HepG2 (cell line): ENCODE measurements around the gene POU5F1. TPM values are rescaled to one million over a fixed set of nuclear protein-coding genes. Genes with fewer than 3 reads are reported as not detected.
A peak's percentile ranks its signal among the peaks of the same experiment; 100 is the strongest.

Experiments
- EED ChIP-seq: sonication (generic); formaldehyde crosslinking; IDR thresholded peaks from 2 replicates; pipeline ENCODE4 v1.5.0; 2020; ENCODE audit warnings: mild to moderate bottlenecking, missing genetic modification reagents
- HDAC1 ChIP-seq: sonication (generic); formaldehyde crosslinking; IDR thresholded peaks from 2 replicates; pipeline ENCODE4 v1.5.1; 2020; ENCODE audit warnings: mild to moderate bottlenecking, missing genetic modification reagents
- MBNL3 ChIP-seq: fragments of 250-450 bp; sonication (Bioruptor Pico); conservative IDR thresholded peaks from 2 replicates; pipeline ENCODE4 v1.8.0; 2022; ENCODE audit warnings: mild to moderate bottlenecking, inconsistent platforms
- PHF20 ChIP-seq: sonication (generic); formaldehyde crosslinking; IDR thresholded peaks from 2 replicates; pipeline ENCODE4 v1.5.0; 2020; ENCODE audit warnings: mild to moderate bottlenecking, missing genetic modification reagents
- POLR2A ChIP-seq, 2 experiments: IDR thresholded peaks; 2 replicates each; pipeline ENCODE4 v1.6.1; 2011; ENCODE audit warnings: low read depth in 2 of 2, low read length in 2 of 2, mild to moderate bottlenecking in 1 of 2, moderate library complexity in 1 of 2; ENCODE audit not compliant: insufficient read depth in 1 of 2
- SMAD1 ChIP-seq: sonication (generic); formaldehyde crosslinking; IDR thresholded peaks from 2 replicates; pipeline ENCODE4 v1.4.0; 2020; ENCODE audit warnings: missing genetic modification reagents, low read depth, mild to moderate bottlenecking, borderline replicate concordance
- ZBTB38 ChIP-seq: sonication (generic); formaldehyde crosslinking; IDR thresholded peaks from 2 replicates; pipeline ENCODE4 v1.5.1; 2020; ENCODE audit warnings: mild to moderate bottlenecking, missing genetic modification reagents
- ZNF253 ChIP-seq: sonication (generic); formaldehyde crosslinking; IDR thresholded peaks from 2 replicates; pipeline ENCODE4 v1.8.0; 2022; ENCODE audit warnings: mild to moderate bottlenecking, missing genetic modification reagents, borderline replicate concordance
- ZNF598 ChIP-seq: sonication (generic); formaldehyde crosslinking; IDR thresholded peaks from 2 replicates; pipeline ENCODE4 v1.5.1; 2020; ENCODE audit warnings: mild to moderate bottlenecking, missing genetic modification reagents, borderline replicate concordance
- ZNF891 ChIP-seq: sonication (generic); formaldehyde crosslinking; IDR thresholded peaks from 2 replicates; pipeline ENCODE4 v1.5.0; 2020; ENCODE audit warnings: mild to moderate bottlenecking, missing genetic modification reagents
- polyA plus RNA-seq, 8 experiments: library from polyadenylated mRNA; depleted of rRNA in 3 of 8; stranded (reverse) in 7 of 8; unstranded in 1 of 8; fragments of >200 nt; fragmentation: Illumina TruSeq in 4 of 8; extraction: Trizol in 4 of 8; gene quantifications; 2 replicates each; pipeline versions ENCODE4 v1.2.1 to v1.2.3, GENCODE V29; 2011 to 2016; ENCODE audit warnings: low read depth in 4 of 8, missing spikeins in 1 of 8, mixed read lengths in 1 of 8; ENCODE audit not compliant: insufficient read depth in 1 of 8
- total RNA-seq, 5 experiments: library from RNA; depleted of rRNA; stranded (reverse); fragments of >200 nt; fragmentation: Illumina TruSeq; extraction: Trizol; gene quantifications; 2 replicates each; pipeline ENCODE4 v1.2.3, GENCODE V29; 2016; ENCODE audit warnings: low read depth in 1 of 5
- TF ChIP-seq, protein P1 (sequence below): sonication (generic); formaldehyde crosslinking; IDR thresholded peaks from 2 replicates; pipeline ENCODE4 v1.4.0; 2020; ENCODE audit warnings: mild to moderate bottlenecking, missing genetic modification reagents
- TF ChIP-seq, protein P2 (sequence below): sonication (generic); formaldehyde crosslinking; IDR thresholded peaks from one replicate; pipeline ENCODE4 v1.5.1; 2020; ENCODE audit warnings: mild to moderate bottlenecking, missing genetic modification reagents; ENCODE audit errors: not compliant biosample characterization
- TF ChIP-seq, protein P3 (sequence below): sonication (generic); formaldehyde crosslinking; IDR thresholded peaks from 2 replicates; pipeline ENCODE4 v1.5.1; 2020; ENCODE audit warnings: mild to moderate bottlenecking, moderate library complexity, missing genetic modification reagents
- TF ChIP-seq, protein P4 (sequence below): IDR thresholded peaks from 2 replicates; pipeline ENCODE4 v1.6.1; 2016; ENCODE audit warnings: missing compliant biosample characterization, missing genetic modification reagents, borderline replicate concordance

The POU5F1 gene
- total and polyA plus RNA-seq, 2 of the 13 experiments (the other 11 are each of a cell fraction or from before 2014, with no cell fraction given), result 2.5 to 7.2 TPM

DNA sequence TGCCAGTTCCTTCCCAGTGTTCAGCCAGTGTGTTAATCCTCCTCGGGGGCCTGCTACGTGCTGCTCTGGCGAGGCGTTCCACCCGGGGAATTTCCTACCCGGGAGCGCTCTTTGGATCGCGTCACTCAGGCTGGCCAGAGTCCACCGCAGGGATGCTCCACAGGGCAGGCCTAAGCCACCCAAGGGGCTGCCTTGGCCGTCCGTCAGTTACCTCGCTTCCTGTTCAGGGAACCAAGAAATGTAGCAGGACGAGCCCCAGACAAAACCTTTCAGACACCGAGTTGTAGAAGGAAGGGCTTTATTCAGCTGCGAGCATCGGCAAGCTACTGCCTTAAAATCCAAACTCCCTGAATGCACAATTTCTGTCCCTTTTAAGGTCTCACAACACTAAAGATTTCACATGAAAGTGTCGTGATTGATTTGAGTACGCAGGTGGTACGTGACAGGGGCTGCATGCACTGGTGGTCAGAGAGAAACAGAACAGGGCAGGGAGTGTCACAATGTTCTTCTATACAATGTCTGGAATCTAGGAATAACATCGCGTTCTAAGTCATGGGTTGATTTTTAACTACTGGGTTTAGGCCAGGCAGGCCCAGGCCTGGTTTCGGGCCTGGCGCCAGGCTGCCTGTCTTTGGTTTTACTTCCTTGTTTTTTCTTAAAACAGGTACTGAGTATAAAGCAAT lies 15.7 kb upstream of the POU5F1 start (continued):
- TF ChIP-seq, protein P1, sequence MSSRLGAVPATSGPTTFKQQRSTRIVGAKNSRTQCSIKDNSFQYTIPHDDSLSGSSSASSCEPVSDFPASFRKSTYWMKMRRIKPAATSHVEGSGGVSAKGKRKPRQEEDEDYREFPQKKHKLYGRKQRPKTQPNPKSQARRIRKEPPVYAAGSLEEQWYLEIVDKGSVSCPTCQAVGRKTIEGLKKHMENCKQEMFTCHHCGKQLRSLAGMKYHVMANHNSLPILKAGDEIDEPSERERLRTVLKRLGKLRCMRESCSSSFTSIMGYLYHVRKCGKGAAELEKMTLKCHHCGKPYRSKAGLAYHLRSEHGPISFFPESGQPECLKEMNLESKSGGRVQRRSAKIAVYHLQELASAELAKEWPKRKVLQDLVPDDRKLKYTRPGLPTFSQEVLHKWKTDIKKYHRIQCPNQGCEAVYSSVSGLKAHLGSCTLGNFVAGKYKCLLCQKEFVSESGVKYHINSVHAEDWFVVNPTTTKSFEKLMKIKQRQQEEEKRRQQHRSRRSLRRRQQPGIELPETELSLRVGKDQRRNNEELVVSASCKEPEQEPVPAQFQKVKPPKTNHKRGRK (CRISPR knock-in tag), result 0 out of 2 replicates have a peak, but pooled peaks have one; percentile 79
- TF ChIP-seq ZNF891 (CRISPR knock-in tag) (peak; percentile 86; the same call in 1 of the 2 replicates), PHF20 (CRISPR knock-in tag) (peak; percentile 76), SMAD1 (CRISPR knock-in tag) (0 out of 2 replicates have a peak, but pooled peaks have one; percentile 41), ZNF253 (CRISPR knock-in tag) (peak; percentile 36; the same call in 1 of the 2 replicates), MBNL3 (CRISPR knock-in tag) (no peak), ZBTB38 (CRISPR knock-in tag) (peak; percentile 88), HDAC1 (CRISPR knock-in tag) (peak; percentile 94), POLR2A (IDR thresholded peaks at IDR 0.05; ENCODE audit: insufficient read depth in 1 of 2, low read depth in 2 of 2, low read length in 2 of 2) (peak in 1 of 2 experiments; percentile 87), ZNF598 (CRISPR knock-in tag) (peak; percentile 96), EED (CRISPR knock-in tag) (no peak)
- TF ChIP-seq, protein P2, sequence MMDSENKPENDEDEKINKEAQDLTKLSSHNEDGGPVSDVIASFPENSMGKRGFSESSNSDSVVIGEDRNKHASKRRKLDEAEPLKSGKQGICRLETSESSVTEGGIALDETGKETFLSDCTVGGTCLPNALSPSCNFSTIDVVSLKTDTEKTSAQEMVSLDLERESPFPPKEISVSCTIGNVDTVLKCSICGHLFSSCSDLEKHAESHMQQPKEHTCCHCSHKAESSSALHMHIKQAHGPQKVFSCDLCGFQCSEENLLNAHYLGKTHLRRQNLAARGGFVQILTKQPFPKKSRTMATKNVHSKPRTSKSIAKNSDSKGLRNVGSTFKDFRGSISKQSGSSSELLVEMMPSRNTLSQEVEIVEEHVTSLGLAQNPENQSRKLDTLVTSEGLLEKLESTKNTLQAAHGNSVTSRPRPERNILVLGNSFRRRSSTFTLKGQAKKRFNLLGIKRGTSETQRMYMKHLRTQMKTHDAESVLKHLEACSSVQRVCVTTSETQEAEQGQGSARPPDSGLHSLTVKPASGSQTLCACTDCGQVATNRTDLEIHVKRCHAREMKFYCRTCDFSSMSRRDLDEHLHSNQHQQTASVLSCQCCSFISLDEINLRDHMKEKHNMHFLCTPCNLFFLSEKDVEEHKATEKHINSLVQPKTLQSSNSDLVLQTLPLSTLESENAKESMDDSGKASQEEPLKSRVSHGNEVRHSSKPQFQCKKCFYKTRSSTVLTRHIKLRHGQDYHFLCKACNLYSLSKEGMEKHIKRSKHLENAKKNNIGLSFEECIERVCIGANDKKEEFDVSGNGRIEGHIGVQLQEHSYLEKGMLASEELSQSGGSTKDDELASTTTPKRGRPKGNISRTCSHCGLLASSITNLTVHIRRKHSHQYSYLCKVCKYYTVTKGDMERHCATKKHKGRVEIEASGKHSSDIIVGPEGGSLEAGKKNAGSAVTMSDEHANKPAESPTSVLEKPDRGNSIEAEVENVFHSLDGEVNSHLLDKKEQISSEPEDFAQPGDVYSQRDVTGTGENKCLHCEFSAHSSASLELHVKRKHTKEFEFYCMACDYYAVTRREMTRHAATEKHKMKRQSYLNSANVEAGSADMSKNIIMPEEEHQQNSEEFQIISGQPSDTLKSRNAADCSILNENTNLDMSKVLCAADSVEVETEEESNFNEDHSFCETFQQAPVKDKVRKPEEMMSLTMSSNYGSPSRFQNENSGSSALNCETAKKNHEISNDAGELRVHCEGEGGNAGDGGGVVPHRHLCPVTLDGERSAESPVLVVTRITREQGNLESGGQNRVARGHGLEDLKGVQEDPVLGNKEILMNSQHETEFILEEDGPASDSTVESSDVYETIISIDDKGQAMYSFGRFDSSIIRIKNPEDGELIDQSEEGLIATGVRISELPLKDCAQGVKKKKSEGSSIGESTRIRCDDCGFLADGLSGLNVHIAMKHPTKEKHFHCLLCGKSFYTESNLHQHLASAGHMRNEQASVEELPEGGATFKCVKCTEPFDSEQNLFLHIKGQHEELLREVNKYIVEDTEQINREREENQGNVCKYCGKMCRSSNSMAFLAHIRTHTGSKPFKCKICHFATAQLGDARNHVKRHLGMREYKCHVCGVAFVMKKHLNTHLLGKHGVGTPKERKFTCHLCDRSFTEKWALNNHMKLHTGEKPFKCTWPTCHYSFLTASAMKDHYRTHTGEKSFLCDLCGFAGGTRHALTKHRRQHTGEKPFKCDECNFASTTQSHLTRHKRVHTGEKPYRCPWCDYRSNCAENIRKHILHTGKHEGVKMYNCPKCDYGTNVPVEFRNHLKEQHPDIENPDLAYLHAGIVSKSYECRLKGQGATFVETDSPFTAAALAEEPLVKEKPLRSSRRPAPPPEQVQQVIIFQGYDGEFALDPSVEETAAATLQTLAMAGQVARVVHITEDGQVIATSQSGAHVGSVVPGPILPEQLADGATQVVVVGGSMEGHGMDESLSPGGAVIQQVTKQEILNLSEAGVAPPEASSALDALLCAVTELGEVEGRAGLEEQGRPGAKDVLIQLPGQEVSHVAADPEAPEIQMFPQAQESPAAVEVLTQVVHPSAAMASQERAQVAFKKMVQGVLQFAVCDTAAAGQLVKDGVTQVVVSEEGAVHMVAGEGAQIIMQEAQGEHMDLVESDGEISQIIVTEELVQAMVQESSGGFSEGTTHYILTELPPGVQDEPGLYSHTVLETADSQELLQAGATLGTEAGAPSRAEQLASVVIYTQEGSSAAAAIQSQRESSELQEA (CRISPR knock-in tag), result peak; percentile 36
- TF ChIP-seq, protein P3, sequence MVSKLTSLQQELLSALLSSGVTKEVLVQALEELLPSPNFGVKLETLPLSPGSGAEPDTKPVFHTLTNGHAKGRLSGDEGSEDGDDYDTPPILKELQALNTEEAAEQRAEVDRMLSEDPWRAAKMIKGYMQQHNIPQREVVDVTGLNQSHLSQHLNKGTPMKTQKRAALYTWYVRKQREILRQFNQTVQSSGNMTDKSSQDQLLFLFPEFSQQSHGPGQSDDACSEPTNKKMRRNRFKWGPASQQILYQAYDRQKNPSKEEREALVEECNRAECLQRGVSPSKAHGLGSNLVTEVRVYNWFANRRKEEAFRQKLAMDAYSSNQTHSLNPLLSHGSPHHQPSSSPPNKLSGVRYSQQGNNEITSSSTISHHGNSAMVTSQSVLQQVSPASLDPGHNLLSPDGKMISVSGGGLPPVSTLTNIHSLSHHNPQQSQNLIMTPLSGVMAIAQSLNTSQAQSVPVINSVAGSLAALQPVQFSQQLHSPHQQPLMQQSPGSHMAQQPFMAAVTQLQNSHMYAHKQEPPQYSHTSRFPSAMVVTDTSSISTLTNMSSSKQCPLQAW (CRISPR knock-in tag), result peak; percentile 43; the same call in 1 of the 2 replicates
- TF ChIP-seq, protein P4, sequence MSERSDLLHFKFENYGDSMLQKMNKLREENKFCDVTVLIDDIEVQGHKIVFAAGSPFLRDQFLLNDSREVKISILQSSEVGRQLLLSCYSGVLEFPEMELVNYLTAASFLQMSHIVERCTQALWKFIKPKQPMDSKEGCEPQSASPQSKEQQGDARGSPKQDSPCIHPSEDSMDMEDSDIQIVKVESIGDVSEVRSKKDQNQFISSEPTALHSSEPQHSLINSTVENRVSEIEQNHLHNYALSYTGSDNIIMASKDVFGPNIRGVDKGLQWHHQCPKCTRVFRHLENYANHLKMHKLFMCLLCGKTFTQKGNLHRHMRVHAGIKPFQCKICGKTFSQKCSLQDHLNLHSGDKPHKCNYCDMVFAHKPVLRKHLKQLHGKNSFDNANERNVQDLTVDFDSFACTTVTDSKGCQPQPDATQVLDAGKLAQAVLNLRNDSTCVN (CRISPR knock-in tag), result 0 out of 2 replicates have a peak, but pooled peaks have one; percentile 49
